Activated naive CD4-positive, alpha-beta T cell treated with anti-CD3 and anti-CD28 coated beads, Interleukin-2, amount 50 U/mL, for 24 hours (primary cell): ENCODE data around the gene PWWP2A.
A peak's percentile ranks its signal among the peaks of the same experiment; 100 is the strongest.
"Not testable (repeated sequence)": the region's sequence is repeated elsewhere in the genome, so short reads cannot be mapped to it uniquely, and the experiment has no call there.

Source experiments
- H3K27ac Mint-ChIP-seq: one replicate; pipeline ENCODE4 v1.8.0; 2021; ENCODE audit warnings: mild to moderate bottlenecking, mixed read lengths
- H3K27me3 Mint-ChIP-seq: one replicate; pipeline ENCODE4 v1.8.0; 2021; ENCODE audit warnings: mixed read lengths
- H3K36me3 Mint-ChIP-seq: one replicate; pipeline ENCODE4 v1.8.0; 2021; ENCODE audit warnings: mixed read lengths
- H3K4me1 Mint-ChIP-seq: one replicate; pipeline ENCODE4 v1.8.0; 2021; ENCODE audit warnings: mixed read lengths
- H3K4me3 Mint-ChIP-seq: one replicate; pipeline ENCODE4 v1.8.0; 2021; ENCODE audit warnings: mild to moderate bottlenecking, mixed read lengths
- H3K9me3 Mint-ChIP-seq: one replicate; pipeline ENCODE4 v1.8.0; 2021; ENCODE audit warnings: mixed read lengths

Gene PWWP2A, protein sequence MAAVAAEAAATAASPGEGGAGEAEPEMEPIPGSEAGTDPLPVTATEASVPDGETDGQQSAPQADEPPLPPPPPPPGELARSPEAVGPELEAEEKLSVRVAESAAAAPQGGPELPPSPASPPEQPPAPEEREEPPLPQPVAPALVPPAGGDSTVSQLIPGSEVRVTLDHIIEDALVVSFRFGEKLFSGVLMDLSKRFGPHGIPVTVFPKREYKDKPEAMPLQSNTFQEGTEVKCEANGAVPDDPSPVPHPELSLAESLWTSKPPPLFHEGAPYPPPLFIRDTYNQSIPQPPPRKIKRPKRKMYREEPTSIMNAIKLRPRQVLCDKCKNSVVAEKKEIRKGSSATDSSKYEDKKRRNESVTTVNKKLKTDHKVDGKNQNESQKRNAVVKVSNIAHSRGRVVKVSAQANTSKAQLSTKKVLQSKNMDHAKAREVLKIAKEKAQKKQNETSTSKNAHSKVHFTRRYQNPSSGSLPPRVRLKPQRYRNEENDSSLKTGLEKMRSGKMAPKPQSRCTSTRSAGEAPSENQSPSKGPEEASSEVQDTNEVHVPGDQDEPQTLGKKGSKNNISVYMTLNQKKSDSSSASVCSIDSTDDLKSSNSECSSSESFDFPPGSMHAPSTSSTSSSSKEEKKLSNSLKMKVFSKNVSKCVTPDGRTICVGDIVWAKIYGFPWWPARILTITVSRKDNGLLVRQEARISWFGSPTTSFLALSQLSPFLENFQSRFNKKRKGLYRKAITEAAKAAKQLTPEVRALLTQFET

GRCh38 chr5:160119142-160119904 lies at the start of gene PWWP2A:
Gene PWWP2A, minus strand, starts transcription at chr5:160119450. Its CDS starts 62 bp downstream, at chr5:160119388.
- Mint-ChIP-seq H3K27ac (peak within 1 kb of the TSS; percentile 94), H3K4me1 (peaks cover 19% of the 10 kb centered on the region), H3K36me3 (peaks cover 3% of the 10 kb centered on the region), H3K27me3 (no peaks in the 10 kb centered on the region), H3K9me3 (no peaks in the 10 kb centered on the region), H3K4me3 (peak within 1 kb of the TSS; percentile 89)

DNA sequence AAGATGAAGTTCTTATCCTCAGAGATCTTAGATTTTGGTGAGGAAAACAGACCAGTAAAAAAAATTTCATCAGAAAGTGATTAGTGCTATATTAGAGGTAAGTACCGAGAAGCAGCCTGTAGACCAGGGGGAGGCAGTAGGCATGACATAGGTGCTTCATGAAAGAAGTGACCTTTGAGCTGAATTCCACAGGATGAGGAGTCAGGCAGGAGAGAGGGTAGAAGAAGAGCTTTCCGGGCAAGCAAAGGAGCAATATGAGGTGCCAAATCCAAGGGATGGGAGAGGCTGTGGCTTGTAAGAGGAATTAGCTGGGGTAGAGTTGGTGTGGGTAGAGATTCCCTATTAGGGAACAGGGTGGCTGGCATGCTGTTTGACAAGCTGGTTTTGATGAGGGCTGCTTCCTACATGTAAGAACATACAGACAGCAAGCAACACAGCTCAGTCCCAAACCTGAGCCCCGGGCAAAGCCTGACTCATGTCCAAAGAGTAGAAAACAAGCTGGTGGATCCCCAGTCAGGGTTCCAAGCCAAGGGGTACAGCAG lies 48.4 kb upstream of the PWWP2A start:
- Mint-ChIP-seq H3K9me3 (no peaks in the 10 kb centered on the region), H3K4me3 (no peak overlapping the region), H3K27ac (no peak overlapping the region), H3K27me3 (peaks cover 13% of the 10 kb centered on the region), H3K36me3 (no peaks in the 10 kb centered on the region), H3K4me1 (no peaks in the 10 kb centered on the region)

GRCh38 chr5:160166973-160167623 lies 47.8 kb upstream of the PWWP2A start:
- no peak overlapping the region for H3K4me3 Mint-ChIP-seq
- no peaks in the 10 kb centered on the region for H3K36me3 Mint-ChIP-seq
- H3K27me3 Mint-ChIP-seq: peaks cover 13% of the 10 kb centered on the region
- H3K4me1 Mint-ChIP-seq: no peaks in the 10 kb centered on the region
- no peak overlapping the region for H3K27ac Mint-ChIP-seq
- H3K9me3 Mint-ChIP-seq: no peaks in the 10 kb centered on the region

DNA sequence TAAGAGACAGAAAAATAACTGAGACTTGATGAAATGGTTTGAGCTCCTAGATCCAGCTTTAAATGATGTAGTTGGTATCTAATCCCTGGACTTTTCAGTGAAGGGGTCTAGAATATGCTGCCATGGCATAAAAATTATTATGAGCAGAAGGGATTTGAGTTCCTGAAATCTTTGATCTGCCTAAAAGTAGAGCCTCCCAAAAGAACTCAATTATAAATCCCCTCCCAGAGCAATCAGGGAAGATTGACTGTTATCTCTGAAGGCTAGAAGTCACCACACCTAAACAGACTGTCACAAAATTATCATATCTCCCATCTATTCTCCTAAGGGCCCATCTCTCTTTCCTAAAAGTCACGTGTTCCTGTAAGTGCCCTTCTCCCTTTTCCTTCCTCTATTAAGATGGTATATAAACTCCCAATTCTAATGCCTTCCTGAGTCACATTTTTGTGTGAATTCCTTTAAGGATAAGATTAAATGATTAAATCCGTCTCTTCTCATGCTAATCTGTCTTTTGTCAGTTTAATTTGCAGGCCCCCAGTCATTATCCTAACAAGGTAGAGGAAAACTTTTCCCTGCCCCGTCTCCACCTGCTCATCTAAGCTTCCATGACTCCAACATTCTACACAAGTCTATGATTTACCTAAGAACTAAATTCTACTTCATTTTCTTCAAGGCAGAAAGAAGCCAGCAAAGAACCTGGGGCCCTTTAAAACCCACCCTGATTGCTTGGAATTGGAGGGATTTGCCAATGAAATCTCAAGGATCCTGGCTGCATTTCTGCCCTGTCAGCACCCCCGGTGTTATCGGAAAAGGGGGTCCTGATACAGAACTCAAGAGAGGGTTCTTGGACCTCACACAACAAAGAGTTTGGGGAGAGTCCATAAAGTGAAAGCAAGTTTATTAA lies 47.1 kb upstream of the PWWP2A start:
- Mint-ChIP-seq H3K27ac (peak overlapping the region; percentile 32), H3K9me3 (no peaks in the 10 kb centered on the region), H3K4me1 (no peaks in the 10 kb centered on the region), H3K4me3 (no peak overlapping the region), H3K27me3 (peaks cover 13% of the 10 kb centered on the region), H3K36me3 (no peaks in the 10 kb centered on the region)

- Mint-ChIP-seq H3K9me3 (no peaks in the 10 kb centered on the region), H3K36me3 (no peaks in the 10 kb centered on the region), H3K4me3 (no peak overlapping the region), H3K27ac (no peak overlapping the region), H3K4me1 (no peaks in the 10 kb centered on the region), H3K27me3 (peaks cover 13% of the 10 kb centered on the region)
These were observed 46.2 kb upstream of the PWWP2A start for GRCh38 chr5:160165137-160166068.

- peaks cover 13% of the 10 kb centered on the region for H3K27me3 Mint-ChIP-seq
- H3K4me3 Mint-ChIP-seq: no peak overlapping the region
- no peaks in the 10 kb centered on the region for H3K9me3 Mint-ChIP-seq
- H3K27ac Mint-ChIP-seq: no peak overlapping the region
- H3K36me3 Mint-ChIP-seq: no peaks in the 10 kb centered on the region
- H3K4me1 Mint-ChIP-seq: no peaks in the 10 kb centered on the region
These were observed 43.7 kb upstream of the PWWP2A start for GRCh38 chr5:160162910-160163309.

DNA sequence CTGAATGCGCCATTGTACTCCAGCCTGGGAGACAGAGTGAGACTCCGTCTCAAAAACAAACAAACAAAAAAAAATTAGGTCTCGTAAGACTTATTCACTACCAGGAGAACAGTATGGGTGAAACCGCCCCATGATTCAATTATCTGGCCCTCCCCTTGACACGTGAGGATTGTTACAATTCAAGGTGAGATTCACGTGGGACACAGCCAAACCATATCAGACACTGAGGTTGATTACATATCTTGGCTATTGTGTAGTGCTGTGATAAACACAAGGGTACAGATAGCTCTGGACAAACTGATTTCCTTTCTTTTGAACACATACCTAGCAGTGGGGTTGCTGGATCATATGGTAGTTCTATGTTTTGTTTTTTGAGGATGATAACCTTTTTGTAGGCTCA lies 42.4 kb upstream of the PWWP2A start:
- H3K27ac Mint-ChIP-seq: peak overlapping the region; percentile 12

GRCh38 chr5:160160875-160161274 lies 41.6 kb upstream of the PWWP2A start:
- not testable (repeated sequence) for H3K4me1 Mint-ChIP-seq, H3K27me3 Mint-ChIP-seq, H3K4me3 Mint-ChIP-seq, H3K27ac Mint-ChIP-seq, H3K36me3 Mint-ChIP-seq, H3K9me3 Mint-ChIP-seq

More for the DNA sequence above, 42.4 kb upstream of the PWWP2A start:
- Mint-ChIP-seq H3K4me1 (no peaks in the 10 kb centered on the region), H3K4me3 (no peak overlapping the region), H3K27me3 (peaks cover 9% of the 10 kb centered on the region), H3K9me3 (no peaks in the 10 kb centered on the region), H3K36me3 (no peaks in the 10 kb centered on the region)

GRCh38 chr5:160159991-160160792 lies 40.9 kb upstream of the PWWP2A start:
- Mint-ChIP-seq H3K4me3 (no peak overlapping the region), H3K4me1 (no peaks in the 10 kb centered on the region), H3K27me3 (peaks cover 6% of the 10 kb centered on the region), H3K9me3 (no peaks in the 10 kb centered on the region), H3K36me3 (no peaks in the 10 kb centered on the region), H3K27ac (no peak overlapping the region)

DNA sequence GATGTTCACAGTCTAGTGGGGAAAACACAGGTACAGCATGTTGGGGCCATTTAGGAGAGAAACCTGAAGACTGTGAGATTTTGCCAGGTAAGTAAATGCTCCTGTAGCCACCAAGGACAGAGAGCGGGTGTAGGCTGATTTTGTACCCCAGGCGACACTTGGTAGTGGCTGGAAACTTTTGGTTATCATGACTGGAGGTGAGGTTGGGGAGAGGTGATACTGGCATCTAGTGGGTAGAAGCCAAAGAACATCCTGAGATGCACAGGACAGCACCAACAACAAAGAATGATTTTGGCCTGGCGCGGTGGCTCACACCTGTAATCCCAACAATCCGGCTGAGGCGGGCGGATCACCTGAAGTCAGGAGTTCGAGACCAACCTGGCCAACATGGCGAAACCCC lies 38.8 kb upstream of the PWWP2A start:
- H3K9me3 Mint-ChIP-seq: no peaks in the 10 kb centered on the region
- H3K27ac Mint-ChIP-seq: no peak overlapping the region
- H3K27me3 Mint-ChIP-seq: no peaks in the 10 kb centered on the region
- H3K4me3 Mint-ChIP-seq: no peak overlapping the region
- H3K36me3 Mint-ChIP-seq: no peaks in the 10 kb centered on the region
- no peaks in the 10 kb centered on the region for H3K4me1 Mint-ChIP-seq

DNA sequence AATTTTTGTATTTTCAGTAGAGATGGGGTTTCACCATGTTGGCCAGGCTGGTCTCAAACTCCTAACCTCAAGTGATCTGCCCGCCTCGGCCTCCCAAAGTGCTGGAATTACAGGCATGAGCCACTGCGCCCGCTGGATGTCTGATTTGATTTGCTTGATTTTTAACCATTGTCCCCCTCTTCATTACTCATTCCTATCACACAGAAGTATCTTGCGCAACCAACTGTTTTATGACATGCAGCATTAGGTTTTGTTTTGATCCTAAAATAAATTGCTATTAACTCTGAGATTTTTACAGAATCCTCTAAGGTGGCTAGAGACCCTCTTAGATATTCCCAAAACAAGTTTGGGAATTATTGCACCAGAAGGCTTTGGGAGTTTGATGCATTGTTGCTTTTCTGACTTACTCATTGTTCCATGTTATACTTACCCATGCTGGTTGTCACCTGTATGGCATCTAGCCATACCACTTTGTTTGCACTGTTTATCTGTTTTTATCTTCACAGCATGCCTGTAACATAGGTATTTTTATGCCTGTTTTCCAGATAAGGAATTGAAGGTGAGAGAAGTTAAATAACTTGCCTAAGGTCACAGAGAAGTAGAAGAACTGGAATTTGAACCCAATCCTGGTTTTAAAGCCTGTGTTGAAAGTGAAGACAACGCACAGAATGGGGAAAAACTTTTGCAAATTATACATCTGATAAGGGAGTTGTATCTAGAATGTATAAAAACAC lies 35.9 kb upstream of the PWWP2A start:
- Mint-ChIP-seq H3K27me3 (no peaks in the 10 kb centered on the region), H3K36me3 (no peaks in the 10 kb centered on the region), H3K4me1 (peaks cover 12% of the 10 kb centered on the region), H3K27ac (no peak overlapping the region), H3K9me3 (no peaks in the 10 kb centered on the region), H3K4me3 (no peak overlapping the region)

DNA sequence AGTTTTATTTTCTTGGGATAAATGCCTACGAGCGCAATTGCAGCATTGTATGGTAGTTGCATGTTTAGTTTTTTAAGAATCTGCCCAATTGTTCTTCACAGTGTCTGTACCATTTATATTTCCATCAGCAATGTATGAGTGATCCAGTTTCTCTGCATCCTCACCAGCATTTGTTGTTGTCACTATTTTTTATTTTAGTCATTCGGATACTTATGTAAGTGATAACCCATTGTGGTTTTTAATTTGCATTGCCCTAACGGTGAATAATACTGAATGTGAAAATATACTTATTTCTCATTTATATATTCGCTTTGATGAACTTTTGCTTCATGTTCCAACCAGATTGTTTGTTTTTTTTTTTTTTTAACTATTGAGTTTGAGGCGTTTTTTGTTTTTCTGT lies 33.7 kb upstream of the PWWP2A start:
- H3K27ac Mint-ChIP-seq: no peak overlapping the region
- no peaks in the 10 kb centered on the region for H3K9me3 Mint-ChIP-seq
- no peaks in the 10 kb centered on the region for H3K27me3 Mint-ChIP-seq
- H3K4me3 Mint-ChIP-seq: no peak overlapping the region
- no peaks in the 10 kb centered on the region for H3K36me3 Mint-ChIP-seq
- H3K4me1 Mint-ChIP-seq: peaks cover 14% of the 10 kb centered on the region
